Measurements from ENCODE around the gene AUNIP. TPM values are rescaled to one million over a fixed set of nuclear protein-coding genes. Genes with fewer than 3 reads are reported as not detected.

AUNIP gene
- total RNA-seq, 4 donors from 2014 or later: 1.3 to 5.4 (median 2.5) TPM

DNA sequence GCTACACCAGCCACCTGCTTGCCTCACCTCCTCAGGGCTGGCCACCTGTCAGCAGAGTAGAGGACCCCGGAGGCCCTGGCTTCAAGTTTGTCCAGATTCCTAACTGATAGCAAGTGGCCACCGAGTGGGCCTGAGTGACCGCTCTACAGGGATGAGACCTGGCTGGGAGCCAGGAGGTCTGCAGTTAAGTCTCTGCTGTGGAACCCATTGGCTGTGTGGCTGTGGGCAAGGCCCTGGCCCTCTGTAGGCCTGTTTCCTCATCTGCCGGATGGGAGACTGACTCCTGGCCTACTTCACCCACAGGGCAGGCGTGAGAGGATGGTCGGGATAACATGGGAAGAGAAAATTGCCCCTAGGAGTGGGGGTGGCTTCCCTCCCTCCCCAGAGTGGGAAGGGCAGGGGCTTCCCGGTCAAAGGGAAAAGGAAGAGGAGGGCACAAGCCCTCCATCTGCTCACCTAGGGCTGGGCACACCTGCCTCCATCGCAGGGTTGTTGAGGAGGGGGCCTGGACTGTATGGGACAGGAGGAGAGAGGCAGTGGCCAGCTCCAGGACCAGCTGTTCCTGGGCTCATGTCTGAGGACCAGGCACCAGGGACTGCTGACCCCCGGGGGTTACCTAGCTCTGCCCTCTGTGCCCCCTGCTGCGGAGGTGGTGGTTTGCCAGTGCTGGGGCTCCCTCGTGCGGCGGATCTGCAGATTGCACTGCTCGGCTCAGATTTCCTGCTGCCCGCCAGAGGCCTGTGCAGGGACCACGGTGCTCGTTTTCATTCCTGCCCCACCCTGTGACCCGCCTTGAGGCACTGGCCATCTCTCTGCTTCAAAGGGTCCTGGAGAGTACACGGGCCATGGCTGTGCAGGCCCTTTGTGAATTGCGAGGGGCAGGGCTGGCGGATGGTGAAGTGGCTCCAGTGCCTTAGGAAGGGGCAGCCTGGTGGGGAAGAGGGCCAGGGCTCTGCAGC, 48.6 kb downstream of the AUNIP start:
- peak overlapping the region in 1 of 4 donors; percentile 14 for H3K27ac ChIP-seq
- no peak for TF ChIP-seq POLR2A (IDR thresholded peaks at IDR 0.05)
- TF ChIP-seq, protein P1, sequence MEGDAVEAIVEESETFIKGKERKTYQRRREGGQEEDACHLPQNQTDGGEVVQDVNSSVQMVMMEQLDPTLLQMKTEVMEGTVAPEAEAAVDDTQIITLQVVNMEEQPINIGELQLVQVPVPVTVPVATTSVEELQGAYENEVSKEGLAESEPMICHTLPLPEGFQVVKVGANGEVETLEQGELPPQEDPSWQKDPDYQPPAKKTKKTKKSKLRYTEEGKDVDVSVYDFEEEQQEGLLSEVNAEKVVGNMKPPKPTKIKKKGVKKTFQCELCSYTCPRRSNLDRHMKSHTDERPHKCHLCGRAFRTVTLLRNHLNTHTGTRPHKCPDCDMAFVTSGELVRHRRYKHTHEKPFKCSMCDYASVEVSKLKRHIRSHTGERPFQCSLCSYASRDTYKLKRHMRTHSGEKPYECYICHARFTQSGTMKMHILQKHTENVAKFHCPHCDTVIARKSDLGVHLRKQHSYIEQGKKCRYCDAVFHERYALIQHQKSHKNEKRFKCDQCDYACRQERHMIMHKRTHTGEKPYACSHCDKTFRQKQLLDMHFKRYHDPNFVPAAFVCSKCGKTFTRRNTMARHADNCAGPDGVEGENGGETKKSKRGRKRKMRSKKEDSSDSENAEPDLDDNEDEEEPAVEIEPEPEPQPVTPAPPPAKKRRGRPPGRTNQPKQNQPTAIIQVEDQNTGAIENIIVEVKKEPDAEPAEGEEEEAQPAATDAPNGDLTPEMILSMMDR (IDR thresholded peaks at IDR 0.05): peak; percentile 80 to 95 (median 90)
- H3K27me3 ChIP-seq: no peaks in the 10 kb centered on the region
- no peaks in the 10 kb centered on the region for H3K9me3 ChIP-seq
- no peak overlapping the region for H3K4me3 ChIP-seq
- 24 to 34% methylated on average over 6 to 18 of the region's 21 CpGs for whole genome bisulfite sequencing, 2 donors
- DNase-seq: no peak
- H3K4me1 ChIP-seq: peaks cover 22 to 54% (median 29%) of the 10 kb centered on the region in 3 donors
- intact Hi-C loops (cut with DNase I): no loop called here
- peaks cover 16 to 97% (median 22%) of the 10 kb centered on the region in 3 donors for H3K36me3 ChIP-seq

DNA sequence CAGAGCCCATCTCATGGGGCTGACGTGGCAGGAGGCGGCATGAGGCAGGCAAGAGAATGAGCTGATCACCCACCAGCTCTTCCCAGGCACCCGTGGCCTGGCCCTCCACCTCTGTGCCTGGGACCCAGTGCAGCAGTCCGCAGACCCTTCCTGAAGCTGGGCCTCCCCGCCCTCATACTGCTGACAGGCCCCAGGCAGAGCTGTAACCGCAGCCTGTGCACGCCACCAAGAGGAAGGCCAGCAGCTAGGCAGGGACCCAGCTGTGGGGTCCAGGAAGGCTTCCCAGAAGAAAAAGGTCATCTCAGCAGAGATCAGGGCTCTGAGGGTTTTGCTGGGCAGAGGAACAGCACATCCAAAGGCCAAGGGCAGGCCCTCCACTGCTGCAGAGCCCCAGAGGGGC, 49.3 kb downstream of the AUNIP start:
- intact Hi-C loops (cut with DNase I): no loop called here
- Histone ChIP-seq H3K9me3 (no peaks in the 10 kb centered on the region), H3K36me3 (peaks cover 16 to 97% (median 17%) of the 10 kb centered on the region in 3 donors), H3K4me1 (peaks cover 24 to 61% (median 36%) of the 10 kb centered on the region in 3 donors), H3K27ac (peak overlapping the region in 1 of 4 donors; percentile 6), H3K4me3 (no peak overlapping the region), H3K27me3 (no peaks in the 10 kb centered on the region)
- no peak for DNase-seq
- TF ChIP-seq, protein P1 (IDR thresholded peaks at IDR 0.05): no peak
- no CpG with 5 or more reads among the region's 7 CpGs for whole genome bisulfite sequencing, 2 donors

DNA sequence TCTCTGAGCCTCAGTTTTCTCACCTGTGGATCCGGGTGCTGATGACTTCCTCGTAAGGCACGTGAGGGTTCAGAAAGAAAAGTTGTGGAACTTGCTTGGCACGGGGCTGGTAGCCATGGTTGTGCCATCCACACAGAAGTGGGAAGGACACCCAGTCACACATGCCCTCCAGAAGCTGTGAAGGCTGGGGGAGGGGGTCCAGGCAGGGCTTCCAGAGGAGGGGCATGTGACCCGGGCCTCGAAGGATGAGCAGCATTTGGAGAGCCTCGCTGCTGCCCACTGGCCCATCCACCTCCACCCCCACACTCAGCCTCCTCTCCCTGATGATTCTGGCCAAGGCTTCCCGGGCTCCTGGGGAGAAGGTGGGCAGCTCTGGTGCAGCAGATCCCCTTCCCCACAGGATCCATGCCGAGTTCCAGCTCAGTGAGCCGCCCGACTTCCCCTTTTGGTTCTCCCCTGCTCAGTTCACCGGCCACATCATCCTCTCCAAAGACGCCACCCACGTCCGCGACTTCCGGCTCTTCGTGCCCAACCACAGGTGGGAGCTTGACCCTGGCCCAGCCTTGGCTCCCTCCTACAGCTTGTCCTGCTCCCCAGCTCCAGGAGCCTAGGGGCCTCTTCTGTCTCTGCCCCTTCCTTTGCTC, 49.9 kb downstream of the AUNIP start:
- H3K4me1 ChIP-seq: peaks cover 26 to 66% (median 42%) of the 10 kb centered on the region in 3 donors

DNA sequence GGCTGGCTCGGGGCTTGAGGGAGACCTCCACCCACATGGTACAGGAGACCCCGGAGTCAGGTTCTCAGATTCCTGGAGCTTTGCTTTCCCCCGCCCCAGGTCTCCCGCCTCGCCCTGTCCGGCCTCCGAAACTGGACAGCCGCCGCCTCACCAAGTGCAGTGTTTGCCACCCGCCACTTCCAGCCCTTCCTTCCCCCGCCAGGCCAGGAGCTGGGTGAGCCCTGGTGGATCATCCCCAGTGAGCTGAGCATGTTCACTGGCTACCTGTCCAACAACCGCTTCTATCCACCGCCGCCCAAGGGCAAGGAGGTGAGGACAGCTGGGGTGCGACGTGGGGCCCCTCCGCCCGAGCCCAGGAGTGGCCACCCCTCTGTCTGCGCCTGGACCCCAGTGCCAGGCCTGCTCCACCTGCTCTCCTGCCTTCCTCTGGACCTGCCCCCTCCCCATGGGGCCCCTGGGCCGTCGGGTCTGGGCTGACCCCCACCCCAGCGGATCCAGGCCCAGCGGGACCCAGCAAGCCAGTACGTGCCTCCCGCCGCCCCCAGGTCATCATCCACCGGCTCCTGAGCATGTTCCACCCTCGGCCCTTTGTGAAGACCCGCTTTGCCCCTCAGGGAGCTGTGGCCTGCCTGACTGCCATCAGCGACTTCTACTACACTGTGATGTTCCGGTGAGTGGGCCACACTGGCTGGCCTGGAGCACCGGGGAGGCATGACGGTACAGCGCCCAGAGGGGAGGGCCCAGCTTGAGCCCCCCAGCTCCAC, 50.6 kb downstream of the AUNIP start:
- Histone ChIP-seq H3K36me3 (peaks cover 9 to 84% (median 16%) of the 10 kb centered on the region in 3 donors), H3K27me3 (no peaks in the 10 kb centered on the region), H3K4me3 (no peak overlapping the region), H3K27ac (no peak overlapping the region), H3K9me3 (no peaks in the 10 kb centered on the region), H3K4me1 (peaks cover 29 to 74% (median 48%) of the 10 kb centered on the region in 3 donors)
- DNase-seq: no peak
- no peak for TF ChIP-seq POLR2A (IDR thresholded peaks at IDR 0.05)
- TF ChIP-seq, protein P1 (IDR thresholded peaks at IDR 0.05): no peak
- intact Hi-C loops (cut with DNase I): no loop called here
- WGBS, 2 donors: 82 to 94% methylated on average over 9 to 12 of the region's 34 CpGs

More for the DNA sequence above, 49.9 kb downstream of the AUNIP start:
- H3K36me3 ChIP-seq: peaks cover 16 to 92% (median 17%) of the 10 kb centered on the region in 3 donors
- WGBS, 2 donors: 57 to 81% methylated on average over 6 to 9 of the region's 18 CpGs
- no peaks in the 10 kb centered on the region for H3K9me3 ChIP-seq
- intact Hi-C loops (cut with DNase I): no loop called here
- H3K27me3 ChIP-seq: no peaks in the 10 kb centered on the region
- no peak overlapping the region for H3K27ac ChIP-seq
- no peak for DNase-seq
- TF ChIP-seq, protein P1 (IDR thresholded peaks at IDR 0.05): no peak
- no peak for TF ChIP-seq POLR2A (IDR thresholded peaks at IDR 0.05)
- H3K4me3 ChIP-seq: no peak overlapping the region
